Ishikawa (cell line): Measurements from ENCODE around the gene HSF5.

ENCODE experiments used
- NFIC ChIP-seq: IDR thresholded peaks from 2 replicates; pipeline ENCODE4 v1.6.1; 2012
- RAD21 ChIP-seq: IDR thresholded peaks from 2 replicates; pipeline ENCODE4 v1.6.1; 2012; ENCODE audit warnings: low read depth

DNA sequence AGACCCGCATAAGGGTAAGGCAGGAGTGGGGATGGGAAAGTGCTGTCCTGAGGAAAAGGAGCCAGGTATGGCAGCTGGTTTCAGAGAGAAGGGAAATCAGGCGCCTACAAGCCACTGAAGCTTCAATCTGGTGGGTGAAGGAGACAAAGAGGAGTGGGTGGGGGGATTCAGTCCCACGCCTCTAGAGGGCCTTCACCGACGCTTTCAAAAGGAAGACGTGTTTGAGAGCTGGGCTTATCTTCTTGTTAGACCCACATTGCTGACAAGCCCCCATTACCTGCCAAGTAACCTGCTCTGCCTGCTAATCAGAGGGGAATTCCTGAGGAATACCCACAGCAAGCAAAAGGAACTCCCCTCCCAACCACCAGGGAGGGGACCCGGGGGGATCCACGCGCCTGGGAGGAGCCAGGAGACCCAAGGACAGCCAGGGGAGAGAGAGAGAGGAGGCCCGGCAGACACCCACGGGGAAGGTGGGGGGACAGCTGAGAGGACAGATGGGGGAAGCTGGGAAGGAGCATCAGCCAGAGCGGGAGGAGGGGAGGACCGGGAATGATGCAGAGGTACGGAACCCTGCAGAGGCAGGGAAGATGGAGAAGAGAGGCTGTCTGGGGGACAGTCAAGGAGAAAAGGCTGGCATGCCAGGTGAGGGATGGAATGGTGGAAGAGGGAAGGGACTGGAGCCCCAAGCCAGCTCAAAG lies 25.2 kb upstream of the HSF5 start:
- TF ChIP-seq RAD21 (no peak), NFIC (no peak)
